Cerebellar cortex (tissue), 1 donor: ENCODE results near the gene DLGAP5.

ENCODE experiments used
- DNase-seq: peaks from one replicate; pipeline ENCODE4 v3.0.0-alpha.2; 2015; ENCODE audit warnings: low spot score

The DLGAP5 gene

DNA sequence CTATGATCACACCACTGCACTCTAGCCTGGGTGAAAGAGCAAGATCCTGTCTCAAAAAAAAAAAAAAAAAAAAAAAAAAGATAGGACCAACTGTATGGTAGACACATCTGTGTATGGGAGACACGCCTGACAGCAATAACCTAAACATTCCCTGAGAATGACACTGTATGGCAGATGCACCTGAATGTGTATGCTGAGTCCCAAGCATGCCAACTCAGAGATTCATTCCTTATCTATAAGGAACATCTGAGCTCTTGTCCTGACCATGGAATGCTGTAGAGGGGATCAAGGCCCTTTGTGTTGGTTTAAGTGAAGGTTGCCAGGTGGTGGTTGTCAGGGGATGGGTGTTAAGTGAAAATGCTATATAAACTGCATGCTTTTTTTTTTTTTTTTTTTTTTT is 81.5 kb downstream of the DLGAP5 start:
- no peak for DNase-seq

DNA sequence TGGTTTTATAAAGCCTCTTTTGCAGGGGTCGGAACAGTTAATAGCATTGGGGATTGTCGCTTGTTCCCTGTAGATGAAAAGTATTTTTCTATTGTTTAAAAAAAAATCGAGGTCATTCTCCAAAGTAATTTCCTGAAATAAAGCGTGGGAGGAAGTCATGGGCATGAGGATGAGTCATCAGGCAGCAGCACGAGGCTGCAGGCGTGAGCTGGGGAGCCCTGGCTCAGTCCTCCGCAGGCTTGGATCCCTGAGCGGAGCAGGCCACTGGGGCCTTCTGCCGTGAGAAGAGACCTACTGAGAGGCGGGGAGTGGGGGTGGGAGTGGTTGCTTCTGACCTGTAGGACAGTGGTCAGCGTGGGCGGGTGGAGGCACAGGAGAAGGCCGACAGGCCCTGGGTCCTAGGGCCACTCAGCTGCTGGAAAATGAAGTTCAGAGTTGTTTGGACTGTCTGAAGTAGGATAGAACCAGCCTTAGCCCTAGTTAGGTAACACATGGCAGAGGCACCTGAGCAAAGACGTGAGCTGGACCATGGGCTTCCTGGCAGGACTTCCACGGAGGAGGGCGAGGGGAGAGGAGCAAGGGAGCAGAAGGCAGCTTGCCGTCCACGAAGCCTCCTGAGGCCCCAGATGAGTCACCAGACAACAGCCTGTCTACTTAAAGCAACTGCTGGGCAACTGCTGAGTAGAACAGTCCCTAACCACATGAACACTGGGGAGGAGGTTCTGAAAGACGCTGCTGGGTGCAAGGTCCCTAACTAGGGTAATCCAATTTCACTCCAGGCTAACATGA is 83.4 kb downstream of the DLGAP5 start:
- peak; percentile 81 for DNase-seq

DNA sequence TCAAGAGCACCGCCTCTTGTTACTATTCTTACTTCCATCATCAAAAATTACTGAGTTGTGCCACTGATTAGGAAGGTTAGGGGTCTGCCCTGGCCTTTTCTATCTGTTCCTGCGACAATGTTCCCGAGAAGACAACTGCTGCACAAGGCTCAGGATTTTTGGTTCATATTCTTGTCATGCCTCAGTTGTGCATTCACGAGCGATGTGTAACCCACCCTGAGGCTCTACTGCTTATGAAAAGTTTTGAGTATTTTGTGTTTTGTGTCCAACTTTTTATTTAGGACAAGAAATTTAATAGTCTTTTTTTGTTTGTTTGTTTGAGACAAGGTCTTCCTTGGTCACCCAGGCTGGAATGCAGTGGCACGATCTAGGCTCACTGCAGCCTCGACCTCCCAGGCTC is 85.4 kb downstream of the DLGAP5 start:
- DNase-seq, result no peak

DNA sequence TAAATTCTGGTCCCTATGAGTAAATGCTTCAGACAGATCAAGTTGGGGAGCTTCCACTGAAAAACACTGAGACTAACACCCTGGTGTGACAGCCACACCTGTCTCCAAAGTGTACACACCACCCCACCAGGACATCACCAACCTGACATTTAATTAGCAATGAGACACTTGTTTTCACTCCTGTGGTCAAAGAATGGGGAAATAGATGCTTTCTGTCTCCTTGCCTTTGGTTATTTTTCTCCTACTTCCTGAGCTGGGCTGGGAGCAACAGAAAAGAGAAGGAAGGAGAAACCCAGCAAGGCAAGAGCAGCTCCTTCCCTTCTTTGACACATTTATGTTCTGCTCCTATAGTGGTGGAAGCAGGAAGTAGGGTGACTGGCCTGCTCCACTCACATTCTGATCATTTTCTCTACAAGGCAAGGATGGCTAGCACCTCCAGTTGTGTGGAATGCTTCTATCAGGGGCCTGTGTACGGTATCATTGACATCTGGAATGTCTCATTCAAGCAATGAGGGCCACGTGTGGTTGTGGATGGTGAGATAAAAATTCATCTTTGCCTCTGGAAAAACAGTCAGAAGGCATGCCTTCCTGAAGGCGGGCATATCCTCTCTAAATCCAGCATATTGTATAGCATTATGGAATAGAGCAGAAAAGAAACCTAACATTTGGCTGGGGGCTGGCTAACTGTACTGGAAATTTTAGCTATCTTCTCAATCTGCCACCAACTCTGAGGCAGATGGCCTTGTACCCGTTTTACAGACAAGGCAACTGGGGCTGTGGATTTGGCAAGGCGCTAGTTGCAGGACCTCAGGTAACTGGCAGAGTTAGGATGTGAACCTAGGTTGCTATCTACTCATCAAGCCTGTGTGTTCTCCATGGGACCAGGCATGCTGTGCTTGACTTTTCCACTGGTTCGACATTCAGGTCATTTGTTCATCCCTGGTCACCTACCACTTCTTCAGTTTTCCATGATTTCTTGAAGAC is 87.1 kb downstream of the DLGAP5 start:
- no peak for DNase-seq

DNA sequence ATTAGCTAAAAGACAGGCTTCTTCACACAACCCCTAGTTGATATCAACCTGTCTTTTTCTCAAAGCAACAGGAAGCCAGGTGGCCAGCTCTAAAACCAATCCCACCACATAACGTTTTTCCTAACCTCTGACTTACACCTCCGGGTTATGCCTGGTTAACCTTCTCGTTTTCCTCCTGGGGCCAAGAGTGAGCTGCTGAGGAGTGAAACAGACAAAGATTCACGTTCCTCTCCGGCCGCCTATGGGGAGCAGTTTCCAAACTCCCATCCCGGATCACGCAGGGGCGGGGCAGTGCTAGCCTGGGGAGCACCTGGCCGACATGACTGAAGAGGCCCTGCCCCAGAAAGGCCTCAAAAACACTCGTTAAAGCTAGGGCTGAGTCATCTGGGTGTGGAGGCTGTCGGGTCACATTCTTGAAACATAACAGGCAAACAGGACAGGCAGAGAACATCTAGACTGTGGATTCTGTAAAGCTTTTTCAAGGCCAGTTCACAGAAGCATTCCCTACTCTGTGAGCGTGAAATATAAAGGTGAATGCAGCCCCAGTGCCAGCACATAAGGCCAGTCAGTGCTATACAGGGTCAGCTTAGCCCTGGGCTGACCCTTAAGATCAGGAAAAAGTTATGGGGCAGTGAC is 88.3 kb downstream of the DLGAP5 start:
- DNase-seq, result peak; percentile 53

DNA sequence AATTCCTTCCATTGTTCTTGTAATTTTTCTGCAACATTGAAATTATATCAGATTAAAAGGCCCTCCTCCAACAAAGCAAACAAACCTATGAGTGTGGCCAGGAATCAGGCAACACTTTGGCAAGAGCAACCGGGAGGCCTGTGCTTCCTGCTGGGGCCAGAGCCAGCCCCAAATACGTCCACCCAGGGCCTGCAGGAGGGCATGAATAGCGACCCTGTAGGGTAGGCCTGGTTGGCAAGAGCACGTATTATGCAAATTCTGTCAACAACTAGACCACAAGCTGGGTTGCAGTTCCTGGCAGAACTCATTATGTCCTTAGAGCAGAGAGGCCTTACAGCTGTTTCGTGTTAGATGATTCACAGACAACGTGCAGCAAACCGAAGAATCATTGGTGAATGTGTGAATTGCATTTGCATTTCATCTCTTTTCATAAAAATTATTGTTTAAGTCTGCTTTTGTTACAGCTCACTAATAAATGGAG is 89.2 kb downstream of the DLGAP5 start:
- peak; percentile 90 for DNase-seq

DNA sequence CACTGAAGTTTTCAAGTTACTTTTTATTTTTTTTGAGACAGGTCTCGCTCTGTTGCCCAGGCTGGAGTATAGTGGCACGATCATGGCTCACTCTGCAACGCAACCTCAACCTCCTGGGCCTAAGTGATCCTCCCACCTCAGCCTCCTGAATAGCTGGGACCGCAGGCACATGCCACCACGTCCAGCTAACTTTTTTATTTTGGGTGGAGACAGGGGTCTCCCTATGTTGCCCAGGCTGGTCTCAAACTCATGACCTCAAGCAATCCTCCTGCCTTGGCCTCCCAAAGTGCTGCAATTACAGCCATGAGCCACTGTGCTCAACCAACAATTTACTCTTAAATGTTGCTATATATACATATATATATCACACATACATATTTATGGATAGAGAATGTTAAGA is 89.7 kb downstream of the DLGAP5 start:
- DNase-seq, result no peak

DNA sequence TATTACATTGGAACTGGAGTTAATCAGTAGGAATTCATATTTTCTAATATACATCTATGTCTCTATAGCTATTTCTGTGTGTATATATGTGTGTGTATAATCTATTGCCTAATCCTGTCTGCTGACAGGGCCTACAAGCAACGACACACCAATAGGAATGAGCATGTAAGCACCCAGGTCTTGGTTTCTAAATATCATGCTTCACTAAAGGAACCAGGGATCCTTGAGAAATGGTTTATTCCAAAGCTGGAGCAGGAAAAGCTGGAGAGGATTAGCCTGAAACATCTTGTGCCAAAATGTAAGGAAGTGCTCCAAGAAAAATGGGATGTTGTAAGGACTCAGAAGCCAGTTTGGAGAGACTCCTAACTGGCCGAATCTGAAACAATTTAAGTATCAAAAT is 91.6 kb downstream of the DLGAP5 start:
- no peak for DNase-seq

DNA sequence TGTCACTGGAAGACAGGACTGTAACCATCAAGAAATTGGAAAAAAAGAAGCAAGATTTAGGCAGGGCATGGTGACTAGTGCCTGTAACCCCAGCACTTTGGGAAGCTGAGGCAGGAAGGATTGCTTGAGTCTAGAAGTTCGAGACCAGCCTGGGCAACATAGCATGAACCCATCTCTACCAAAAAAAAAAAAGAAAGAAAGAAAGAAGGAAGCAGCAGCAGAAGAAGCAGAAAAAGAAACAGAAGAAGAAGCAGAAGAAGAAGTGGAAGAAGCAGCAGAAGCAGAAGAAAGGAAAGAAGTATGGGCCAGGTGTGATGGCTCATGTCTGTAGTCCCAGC is 92.9 kb downstream of the DLGAP5 start:
- no peak for DNase-seq
